ENCODE measurements around the gene NAALADL1.
"Not testable (repeated sequence)": the region's sequence is repeated elsewhere in the genome, so short reads cannot be mapped to it uniquely, and the experiment has no call there.

Gene NAALADL1

GRCh38 chr11:65045728-65046127 is 12.6 kb downstream of the NAALADL1 start:
- no peak for DNase-seq

GRCh38 chr11:65045061-65045460 is 13.3 kb downstream of the NAALADL1 start:
- DNase-seq: no peak

GRCh38 chr11:65043881-65044501 is 14.4 kb downstream of the NAALADL1 start:
- DNase-seq: no peak

GRCh38 chr11:65042891-65043290 is 15.5 kb downstream of the NAALADL1 start:
- no peak for DNase-seq

- peak; percentile 95 for DNase-seq
These were observed 17.3 kb downstream of the NAALADL1 start, which contains the start of gene SAC3D1 for GRCh38 chr11:65040847-65041622. Gene SAC3D1 (plus strand): TSS chr11:65041210. CDS start chr11:65041293, 83 bp downstream.

GRCh38 chr11:65040520-65040846 is 17.9 kb downstream of the NAALADL1 start:
- DNase-seq: no peak

GRCh38 chr11:65036931-65037330 is 21.4 kb downstream of the NAALADL1 start:
- DNase-seq: no peak

GRCh38 chr11:65035579-65035978 is 22.8 kb downstream of the NAALADL1 start:
- no peak for DNase-seq

GRCh38 chr11:65034423-65034822 is 23.9 kb downstream of the NAALADL1 start:
- DNase-seq: no peak

GRCh38 chr11:65032216-65032615 is 26.1 kb downstream of the NAALADL1 start:
- DNase-seq: no peak

GRCh38 chr11:65027213-65028067 is 30.9 kb downstream of the NAALADL1 start, which contains the start of gene SNX15:
Gene SNX15 (plus strand): TSS chr11:65027439. CDS start chr11:65027538, 99 bp downstream.
- DNase-seq: peak; percentile 99

GRCh38 chr11:65026810-65027209 is 31.5 kb downstream of the NAALADL1 start:
- no peak for DNase-seq

GRCh38 chr11:65023502-65023901 is 34.9 kb downstream of the NAALADL1 start:
- DNase-seq: not testable (repeated sequence)

GRCh38 chr11:65021509-65021908 is 36.8 kb downstream of the NAALADL1 start:
- DNase-seq: no peak

GRCh38 chr11:65021003-65021402 is 37.4 kb downstream of the NAALADL1 start:
- DNase-seq: no peak

- DNase-seq: no peak
These were observed 38.5 kb downstream of the NAALADL1 start for GRCh38 chr11:65019824-65020223.

GRCh38 chr11:65017937-65018336 is 40.4 kb downstream of the NAALADL1 start:
- no peak for DNase-seq

- DNase-seq: no peak
These were observed 41.6 kb downstream of the NAALADL1 start for GRCh38 chr11:65016705-65017104.

GRCh38 chr11:65014726-65015227 is 43.6 kb downstream of the NAALADL1 start:
- DNase-seq: no peak

GRCh38 chr11:65013888-65014725 is 44.2 kb downstream of the NAALADL1 start, which contains the start of gene ARL2:
Gene ARL2 (plus strand): TSS chr11:65014160. CDS start chr11:65014208, 48 bp downstream.
- DNase-seq: peak; percentile 98

GRCh38 chr11:65013130-65013887 is 45.0 kb downstream of the NAALADL1 start:
- DNase-seq: peak; percentile 95
